HG03060 (cell line): ENCODE results near the gene RAI14.
"Not testable (repeated sequence)": the region's sequence is repeated elsewhere in the genome, so short reads cannot be mapped to it uniquely, and the experiment has no call there.

Source experiments
- ATAC-seq: cut with Tn5 transposase; IDR thresholded peaks from one replicate; pipeline ENCODE4 v1.9.1; 2021; ENCODE audit warnings: low read depth, moderate number of reproducible peaks; ENCODE audit not compliant: unreplicated experiment

Gene RAI14

DNA sequence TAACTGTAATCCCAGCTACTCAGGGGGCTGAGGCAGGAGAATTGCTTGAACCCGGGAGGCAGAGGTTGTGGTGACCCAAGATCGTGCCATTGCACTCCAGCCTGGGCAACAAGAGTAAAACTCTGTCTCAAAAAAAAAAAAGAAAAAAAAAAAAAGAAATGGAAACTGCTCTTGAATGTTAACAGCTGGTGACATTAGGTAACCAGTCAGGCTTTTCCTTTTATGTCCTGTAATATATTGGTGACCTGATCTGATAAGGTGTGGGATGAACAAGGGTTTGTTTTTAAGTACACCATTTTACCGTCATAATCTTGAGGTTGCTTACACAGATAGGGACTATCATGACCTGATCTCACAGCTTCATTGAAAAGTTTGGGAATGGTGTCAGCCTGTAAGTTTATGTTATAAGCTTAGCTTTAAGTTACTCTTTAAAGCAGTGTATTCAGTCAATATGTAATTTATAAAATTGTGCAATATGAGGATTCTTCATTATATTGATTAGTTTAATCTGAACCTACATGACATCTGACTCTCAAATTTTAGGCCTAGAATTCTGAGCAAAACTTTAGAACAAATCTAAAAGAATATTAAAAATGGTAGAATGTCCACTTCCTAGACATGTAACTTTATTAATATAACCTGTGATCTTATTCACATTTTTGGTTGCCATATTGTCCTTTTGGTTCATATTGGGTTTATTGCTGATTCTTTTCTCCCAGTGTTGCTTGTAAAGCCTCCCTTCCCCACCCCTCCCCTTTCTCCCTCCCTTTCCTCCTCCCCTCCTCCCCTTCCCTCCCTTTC, 41.4 kb downstream of the RAI14 start:
- ATAC-seq: no peak

GRCh38 chr5:34698109-34698419, 41.9 kb downstream of the RAI14 start:
- ATAC-seq: no peak

DNA sequence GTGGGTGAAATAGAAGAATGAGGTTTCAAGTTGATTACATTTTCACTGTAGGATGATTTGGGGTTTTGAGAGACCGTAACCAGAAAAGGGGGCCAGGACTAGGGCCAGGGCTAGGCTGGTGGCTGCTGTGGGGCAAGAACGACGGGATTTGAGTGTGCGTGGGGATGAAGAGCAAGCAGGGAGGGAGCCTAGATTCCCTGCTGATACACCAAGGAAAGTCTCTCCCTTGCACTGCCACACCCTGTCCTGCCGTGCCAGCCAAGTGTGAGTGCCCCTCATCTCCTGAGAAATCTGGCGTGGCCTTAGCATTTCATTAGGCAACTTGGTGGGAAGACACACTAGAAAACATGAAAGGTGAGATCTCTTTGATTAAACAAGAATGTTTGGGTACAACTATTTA, 42.6 kb downstream of the RAI14 start:
- no peak for ATAC-seq

DNA sequence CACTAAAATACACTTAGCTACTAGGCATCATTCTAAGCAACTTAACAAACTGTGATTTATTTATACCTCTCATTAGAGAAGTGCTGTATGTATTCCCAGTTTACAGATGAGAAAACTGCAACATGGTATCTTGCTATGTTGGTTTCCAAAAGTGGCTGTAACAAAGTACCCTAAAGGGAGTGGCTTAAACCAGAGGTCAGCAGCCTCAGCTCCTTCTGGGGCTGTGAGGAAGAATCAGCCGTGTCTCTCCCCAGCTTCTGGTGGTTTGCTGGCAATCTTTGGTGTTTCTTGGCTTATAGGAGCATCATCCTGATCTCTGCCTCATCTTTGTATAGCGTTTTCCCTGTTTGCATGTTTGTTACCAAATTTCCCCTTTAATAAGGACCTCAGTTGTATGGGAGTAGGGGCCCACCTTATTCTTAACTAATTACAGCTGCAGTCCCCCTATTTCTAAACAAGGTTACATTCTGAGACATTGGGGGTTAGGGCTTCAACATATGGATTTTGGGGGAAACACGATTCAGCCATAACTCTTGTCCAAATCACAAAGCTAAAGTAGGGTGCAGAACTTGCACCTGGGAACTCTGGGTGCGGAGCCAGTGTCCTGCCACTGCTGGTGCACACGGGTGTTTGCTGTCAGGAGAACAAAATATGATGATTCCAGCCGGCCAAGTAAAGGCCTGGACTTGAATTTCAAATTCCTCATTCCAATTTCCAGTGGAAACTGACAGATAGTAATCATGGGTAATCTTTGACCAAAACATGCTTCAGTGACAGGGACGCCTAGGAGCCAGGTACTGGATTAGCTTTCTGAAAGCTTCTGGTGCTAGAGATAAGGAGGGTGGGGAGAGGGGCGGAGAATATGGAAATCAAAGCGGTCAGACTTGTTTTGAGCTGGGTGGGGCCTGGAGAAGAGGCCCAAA, 43.3 kb downstream of the RAI14 start:
- ATAC-seq: no peak

- ATAC-seq: no peak
Observed at GRCh38 chr5:34700078-34700452, 43.9 kb downstream of the RAI14 start.

- ATAC-seq: not testable (repeated sequence)
Observed at GRCh38 chr5:34701442-34701841, 45.3 kb downstream of the RAI14 start.

DNA sequence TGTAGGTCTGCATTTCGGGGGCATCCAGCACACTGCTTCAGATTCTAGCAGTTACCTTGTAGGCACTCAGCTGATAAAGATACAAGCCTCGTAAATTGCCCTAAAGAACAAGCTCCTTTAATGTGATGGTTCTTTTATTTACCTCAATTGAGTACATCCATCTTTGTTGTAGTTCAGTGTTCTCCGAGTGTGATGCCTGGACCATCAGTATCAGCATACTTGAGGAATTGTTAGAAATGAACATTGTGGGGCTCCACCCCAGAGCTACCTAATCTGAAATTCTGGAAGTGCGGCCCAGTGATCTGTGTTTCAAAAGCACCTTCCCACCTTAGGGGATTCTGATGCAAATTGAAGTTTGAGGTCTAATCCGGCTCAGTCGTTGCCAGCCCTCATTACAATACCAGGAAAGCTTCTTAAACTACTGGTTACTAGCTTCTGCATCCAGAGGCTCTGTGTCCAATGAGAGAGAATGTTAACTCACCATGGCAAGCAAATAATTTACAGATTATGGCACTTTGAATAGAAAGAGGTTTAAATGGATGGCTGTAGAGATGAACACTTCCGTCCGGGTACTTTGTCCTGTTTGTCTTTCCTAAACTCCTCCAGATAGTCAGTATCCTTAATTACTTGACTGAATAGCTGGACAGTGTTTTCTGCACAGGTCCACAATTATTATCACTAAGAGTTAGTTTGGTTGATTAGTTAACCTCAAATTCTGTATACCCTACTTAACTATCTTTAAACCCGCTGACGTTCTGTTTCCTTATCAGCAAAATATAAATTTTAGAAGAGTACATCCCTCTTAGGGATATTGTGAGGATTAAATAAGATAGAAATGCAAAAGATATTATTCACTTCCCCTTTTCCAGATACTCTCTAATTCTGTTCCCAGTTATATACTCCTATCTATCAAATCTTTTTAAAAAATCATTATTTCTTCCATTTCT, 47.9 kb downstream of the RAI14 start:
- ATAC-seq: no peak

DNA sequence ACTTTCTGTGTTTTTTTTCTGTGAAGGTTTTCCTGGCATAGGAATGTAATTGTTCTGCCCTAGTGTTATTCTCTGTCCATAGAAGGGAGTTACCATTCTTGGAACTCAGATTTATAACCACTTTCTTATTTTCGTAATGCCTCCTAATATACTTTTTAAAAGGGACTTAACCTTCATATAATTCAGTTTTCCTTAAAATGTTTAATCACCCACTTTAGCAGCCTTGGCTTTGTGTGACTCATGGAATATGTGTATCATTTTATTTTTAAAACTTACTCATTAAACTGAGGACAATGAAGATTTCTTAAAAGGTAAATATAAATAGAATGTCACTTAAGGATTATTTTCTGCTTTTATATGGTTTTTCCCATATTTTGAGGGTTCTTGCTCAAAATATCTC, 50.0 kb downstream of the RAI14 start:
- no peak for ATAC-seq

- ATAC-seq: no peak
Observed at GRCh38 chr5:34707451-34708107, 51.5 kb downstream of the RAI14 start.

- ATAC-seq: no peak
Observed at GRCh38 chr5:34708777-34709176, 52.6 kb downstream of the RAI14 start.

GRCh38 chr5:34709861-34710673, 53.9 kb downstream of the RAI14 start:
- no peak for ATAC-seq

GRCh38 chr5:34712565-34712964, 56.4 kb downstream of the RAI14 start:
- ATAC-seq: no peak

- ATAC-seq: no peak
Observed at GRCh38 chr5:34715711-34716110, 59.6 kb downstream of the RAI14 start.

DNA sequence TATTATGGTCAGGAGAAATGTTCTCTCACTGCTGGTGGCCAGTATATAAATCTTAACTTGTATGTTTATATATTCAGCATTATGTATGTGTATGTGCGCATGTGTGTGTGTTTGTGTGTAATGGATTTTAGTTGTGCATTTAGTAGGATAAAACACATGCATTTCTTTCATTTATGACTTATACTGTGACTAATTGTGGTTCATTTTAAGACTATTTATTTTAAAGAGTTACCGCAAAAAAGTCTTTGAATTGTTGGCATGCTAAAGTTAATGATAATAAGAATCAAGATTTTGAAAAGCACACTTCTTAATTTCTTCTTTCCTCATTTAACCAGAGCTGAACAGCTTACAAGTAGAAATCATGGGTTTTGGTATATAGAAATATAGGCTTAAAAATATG, 60.9 kb downstream of the RAI14 start:
- no peak for ATAC-seq

GRCh38 chr5:34717426-34718327, 61.5 kb downstream of the RAI14 start:
- ATAC-seq: no peak

- no peak for ATAC-seq
Observed at GRCh38 chr5:34718516-34718915, 62.4 kb downstream of the RAI14 start.

DNA sequence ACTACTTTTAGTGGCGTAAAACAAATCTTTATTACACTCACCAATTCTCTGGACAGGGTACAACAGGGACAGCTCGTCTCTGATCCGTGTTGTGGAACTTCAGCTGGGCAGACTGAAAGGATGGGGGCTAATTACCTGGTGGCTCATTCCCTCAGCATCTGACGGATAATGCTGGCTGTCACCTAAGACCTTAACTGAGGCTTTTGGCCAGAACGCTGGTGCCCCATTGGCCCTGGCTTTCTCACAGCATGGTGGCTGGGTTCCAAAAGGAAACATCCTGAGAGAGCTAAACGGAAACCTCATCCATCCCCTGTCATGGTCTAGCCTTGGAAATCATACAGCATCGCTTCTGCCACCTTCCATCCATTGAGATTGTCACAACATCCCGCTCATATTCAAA, 62.9 kb downstream of the RAI14 start:
- no peak for ATAC-seq

DNA sequence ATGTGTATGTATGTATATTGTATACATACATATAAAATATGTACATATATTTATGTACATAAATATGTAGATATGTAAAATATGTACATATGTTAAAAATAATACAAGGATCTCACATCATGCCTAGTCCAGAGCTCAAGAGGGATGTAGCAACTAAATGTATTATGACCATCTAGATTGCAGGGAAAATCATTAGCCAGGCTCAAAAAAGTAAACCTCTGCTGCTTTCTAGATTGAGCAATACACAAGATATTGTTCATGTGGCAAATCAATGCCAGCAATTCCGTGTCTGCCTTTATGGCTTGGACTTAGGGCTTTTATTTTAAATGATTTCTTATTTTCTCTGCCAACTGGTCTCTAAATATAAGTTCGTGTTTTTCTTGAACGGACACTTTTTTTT, 65.2 kb downstream of the RAI14 start:
- ATAC-seq: no peak
